HepG2 (cell line): Measurements from ENCODE around the gene MYRIP. TPM values are rescaled to one million over a fixed set of nuclear protein-coding genes. Genes with fewer than 3 reads are reported as not detected.
"Not testable (repeated sequence)": the region's sequence is repeated elsewhere in the genome, so short reads cannot be mapped to it uniquely, and the experiment has no call there.

ENCODE experiments used
- ATAC-seq: fragments of 200-7000 bp; cut with Tn5 transposase; 3 replicates; pipeline ENCODE4 v1.9.1; 2020; ENCODE audit warnings: mild to moderate bottlenecking, moderate library complexity
- BruUV-seq: library from RNA; stranded (reverse); fragments of 400-500 nt; replicated peaks from 2 replicates; lab custom pipeline; 2021; lab: Mats Ljungman, UMichigan
- CTCF ChIA-PET: fragments of 300-600 bp; formaldehyde crosslinking; extraction: SDS; loops from one replicate; lab custom pipeline; 2021; ENCODE audit warnings: low total read pairs, inconsistent platforms, low intra/inter-chr PET ratio; lab: Yijun Ruan, JAX
- POLR2A ChIA-PET: fragments of 350-600 bp; sonication (Branson Sonifier 250); formaldehyde crosslinking; loops from one replicate; lab custom pipeline; 2020; ENCODE audit warnings: antibody characterized with exemption, inconsistent platforms; lab: Yijun Ruan, JAX
- DNase-seq: peaks from one replicate; pipeline ENCODE4 v3.0.0-alpha.2; 2015; ENCODE audit warnings: low spot score
- FAIRE-seq: peaks from 3 replicates; lab custom pipeline; 2011; peaks lifted over from hg19 to GRCh38; lab: Jason Lieb, UNC
- H2AFZ ChIP-seq: one replicate; pipeline ENCODE4 v1.6.1; 2011; ENCODE audit warnings: low read length, inconsistent platforms
- H3K27ac ChIP-seq: fragments of 300-600 bp; 3 replicates; pipeline ENCODE4 v1.8.0; 2011; ENCODE audit warnings: mixed run types, mild to moderate bottlenecking, mixed read lengths, low read length, inconsistent platforms; ENCODE audit not compliant: insufficient read depth; ENCODE audit errors: extremely low read length
- H3K27me3 ChIP-seq, 2 experiments: fragments of 200-600 bp in 1 of 2; 2 replicates in 1 of 2; 3 replicates in 1 of 2; pipeline versions ENCODE4 v1.6.0 to v1.8.0; 2011; ENCODE audit warnings: low read length in 2 of 2, mild to moderate bottlenecking in 2 of 2, moderate library complexity in 2 of 2, inconsistent platforms in 1 of 2; ENCODE audit not compliant: insufficient read depth in 2 of 2, control insufficient read depth in 1 of 2
- H3K36me3 ChIP-seq, 2 experiments: fragments of 200-600 bp in 1 of 2; replicated peaks in 1 of 2; 2 replicates in 1 of 2; 3 replicates in 1 of 2; pipeline versions ENCODE4 v1.5.1 to v1.8.0; 2011; ENCODE audit warnings: low read length in 2 of 2, inconsistent platforms in 1 of 2; ENCODE audit not compliant: insufficient read depth in 2 of 2, control insufficient read depth in 1 of 2
- H3K4me1 ChIP-seq: 2 replicates; pipeline ENCODE4 v1.5.1; 2012; ENCODE audit warnings: low read length, inconsistent platforms; ENCODE audit not compliant: insufficient read depth
- H3K4me2 ChIP-seq: 2 replicates; pipeline ENCODE4 v1.6.0; 2011; ENCODE audit warnings: low read depth, low read length, inconsistent platforms
- H3K4me3 ChIP-seq, 3 experiments: fragments of 200-600 bp in 1 of 3; sonication (generic), shearing (Covaris generic) in 1 of 3; replicated peaks in 1 of 3; 2 replicates each; pipeline ENCODE4 v1.5.1; 2011 to 2016; ENCODE audit warnings: low read length in 3 of 3, inconsistent platforms in 2 of 3, low read depth in 2 of 3, mild to moderate bottlenecking in 2 of 3, control low read depth in 1 of 3, mixed read lengths in 1 of 3; ENCODE audit not compliant: insufficient read depth in 1 of 3
- H3K79me2 ChIP-seq: one replicate; pipeline ENCODE4 v1.6.1; 2011; ENCODE audit warnings: low read length, inconsistent platforms; ENCODE audit not compliant: insufficient read depth
- H3K9ac ChIP-seq: 2 replicates; pipeline ENCODE4 v1.6.0; 2011; ENCODE audit warnings: mild to moderate bottlenecking, low read depth, low read length, inconsistent platforms; ENCODE audit not compliant: insufficient read depth
- H3K9me3 ChIP-seq: 2 replicates; pipeline ENCODE4 v1.5.1; 2012; ENCODE audit warnings: mild to moderate bottlenecking, low read length
- H4K20me1 ChIP-seq: 2 replicates; pipeline ENCODE4 v1.6.0; 2011; ENCODE audit warnings: inconsistent platforms, mild to moderate bottlenecking, low read length, moderate library complexity; ENCODE audit not compliant: insufficient read depth
- ZNF318 ChIP-seq: sonication (generic); formaldehyde crosslinking; IDR thresholded peaks from 2 replicates; pipeline ENCODE4 v1.4.0; 2020; ENCODE audit warnings: mild to moderate bottlenecking, missing genetic modification reagents
- WGBS: methylation state at CpG from one replicate; pipeline ENCODE4 v1.1.6; 2017; ENCODE audit warnings: low lambda C conversion rate; 5-methylcytosine and 5-hydroxymethylcytosine counted together
- in situ Hi-C: cut with HindIII; loops from 2 replicates; pipeline ENCODE4 v1.10.0; 2017; ENCODE audit warnings: low pct_unique_long_range_greater_than_20kb; ENCODE audit not compliant: extremely low pct_ligation_motif_present
- intact Hi-C: fragments of 100-400 bp; cut with micrococcal nuclease; formaldehyde crosslinking; loops from one replicate; pipeline ENCODE4 v1.10.0; 2022; ENCODE audit not compliant: unreplicated experiment
- polyA plus RNA-seq, 8 experiments: library from polyadenylated mRNA; depleted of rRNA in 3 of 8; stranded (reverse) in 7 of 8; unstranded in 1 of 8; fragments of >200 nt; fragmentation: Illumina TruSeq in 4 of 8; extraction: Trizol in 4 of 8; gene quantifications; 2 replicates each; pipeline versions ENCODE4 v1.2.1 to v1.2.3, GENCODE V29; 2011 to 2016; ENCODE audit warnings: low read depth in 4 of 8, missing spikeins in 1 of 8, mixed read lengths in 1 of 8; ENCODE audit not compliant: insufficient read depth in 1 of 8
- total RNA-seq, 5 experiments: library from RNA; depleted of rRNA; stranded (reverse); fragments of >200 nt; fragmentation: Illumina TruSeq; extraction: Trizol; gene quantifications; 2 replicates each; pipeline ENCODE4 v1.2.3, GENCODE V29; 2016; ENCODE audit warnings: low read depth in 1 of 5

Gene MYRIP
- total and polyA plus RNA-seq, 2 of the 13 experiments (the other 11 are each of a cell fraction or from before 2014, with no cell fraction given) = 0.64 to 0.84 TPM

- TF ChIP-seq ZNF318 (CRISPR knock-in tag) = no peak
Measured at GRCh38 chr3:40024526-40024925, 215.1 kb downstream of the MYRIP start (continued).

- not testable (repeated sequence) for DNase-seq
- 81% methylated on average over 9 of the region's 9 CpGs for WGBS
Measured at GRCh38 chr3:40025892-40026291, 216.5 kb downstream of the MYRIP start.

More at GRCh38 chr3:40025892-40026291, 216.5 kb downstream of the MYRIP start:
- H3K4me3 ChIP-seq, H2AFZ ChIP-seq, H3K9ac ChIP-seq, FAIRE-seq, H3K27ac ChIP-seq, H3K27me3 ChIP-seq, in situ Hi-C loops, H4K20me1 ChIP-seq, ATAC-seq, BruUV-seq, intact Hi-C loops, H3K36me3 ChIP-seq, CTCF ChIA-PET, POLR2A ChIA-PET, H3K4me2 ChIP-seq, H3K4me1 ChIP-seq, H3K79me2 ChIP-seq: not testable (repeated sequence)
- peaks cover 14% of the 10 kb centered on the region; the same call in 1 of the 2 replicates for H3K9me3 ChIP-seq
